Activated CD4-positive, alpha-beta T cell treated with anti-CD3 and anti-CD28 coated beads, Interleukin-2, amount 50 U/mL, for 24 hours (primary cell): ENCODE results near the gene KCNT2.

ENCODE experiments used
- DNase-seq, 2 donors: peaks; one replicate each; pipeline ENCODE4 v3.0.0-alpha.2; 2020; ENCODE audit warnings: low read depth in 1 of 2, low spot score in 1 of 2

Gene KCNT2

GRCh38 chr1:196401452-196401833 lies 206.8 kb downstream of the KCNT2 start:
- no peak for DNase-seq

- no peak for DNase-seq
Measured at GRCh38 chr1:196400478-196401451, 207.5 kb downstream of the KCNT2 start.

GRCh38 chr1:196399713-196400112 lies 208.5 kb downstream of the KCNT2 start:
- DNase-seq, result no peak

- no peak for DNase-seq
Measured at GRCh38 chr1:196393742-196394141, 214.5 kb downstream of the KCNT2 start.

- no peak for DNase-seq
Measured at GRCh38 chr1:196393282-196393681, 215.0 kb downstream of the KCNT2 start.

GRCh38 chr1:196387766-196388165 lies 220.5 kb downstream of the KCNT2 start:
- DNase-seq, result no peak

- no peak for DNase-seq
Measured at GRCh38 chr1:196385109-196385508, 223.1 kb downstream of the KCNT2 start.

- DNase-seq, result no peak
Measured at GRCh38 chr1:196382383-196382782, 225.9 kb downstream of the KCNT2 start.

GRCh38 chr1:196381544-196381943 lies 226.7 kb downstream of the KCNT2 start:
- DNase-seq, result no peak

- no peak for DNase-seq
Measured at GRCh38 chr1:196380316-196380715, 227.9 kb downstream of the KCNT2 start.

GRCh38 chr1:196377811-196378210 lies 230.4 kb downstream of the KCNT2 start:
- no peak for DNase-seq

- no peak for DNase-seq
Measured at GRCh38 chr1:196376630-196377328, 231.5 kb downstream of the KCNT2 start.

- no peak for DNase-seq
Measured at GRCh38 chr1:196373798-196374197, 234.4 kb downstream of the KCNT2 start.

GRCh38 chr1:196372896-196373536 lies 235.2 kb downstream of the KCNT2 start:
- DNase-seq, result no peak

- no peak for DNase-seq
Measured at GRCh38 chr1:196367838-196368237, 240.4 kb downstream of the KCNT2 start.

GRCh38 chr1:196366817-196367495 lies 241.3 kb downstream of the KCNT2 start:
- DNase-seq, result no peak

- no peak for DNase-seq
Measured at GRCh38 chr1:196361112-196361714, 247.0 kb downstream of the KCNT2 start.

GRCh38 chr1:196357913-196358312 lies 250.3 kb downstream of the KCNT2 start:
- no peak for DNase-seq

- DNase-seq, result no peak
Measured at GRCh38 chr1:196355206-196355786, 252.9 kb downstream of the KCNT2 start.

- no peak for DNase-seq
Measured at GRCh38 chr1:196344453-196344852, 263.8 kb downstream of the KCNT2 start.
